Lower leg skin (tissue), 3 donors: ENCODE data around the gene FAM135A.

Experiments
- POLR2A ChIP-seq, 2 donors: fragments of 450-650 bp; IDR thresholded peaks; one replicate each; pipeline ENCODE4 v1.6.1; 2016 to 2017; ENCODE audit warnings: antibody characterized with exemption in 2 of 2, mild to moderate bottlenecking in 1 of 2, moderate library complexity in 1 of 2
- TF ChIP-seq, protein P1 (sequence below), 3 donors: fragments of 450-650 bp; IDR thresholded peaks; one replicate each; pipeline ENCODE4 v1.5.1; 2016; ENCODE audit warnings: antibody characterized with exemption in 3 of 3, mild to moderate bottlenecking in 3 of 3, moderate library complexity in 2 of 3

DNA sequence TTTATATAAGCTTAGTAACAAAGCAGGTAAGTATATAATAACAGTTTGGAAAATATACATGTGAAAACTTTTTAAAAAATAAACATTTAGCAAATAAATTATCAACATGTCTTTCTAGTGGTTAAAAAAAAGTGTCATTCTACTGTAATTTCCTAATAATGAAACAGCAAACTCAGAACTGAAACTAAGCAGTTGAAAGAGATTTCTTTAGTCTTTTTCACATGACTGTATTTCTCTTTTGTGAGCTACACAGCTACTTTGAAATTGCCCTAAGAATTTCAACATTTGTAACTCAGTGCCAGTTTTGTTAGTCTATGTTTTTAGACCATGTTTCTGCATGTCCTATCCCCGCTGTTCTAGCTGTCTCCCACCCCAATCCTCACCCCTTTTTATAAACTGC is 125.1 kb downstream of the FAM135A start:
- TF ChIP-seq, protein P1, sequence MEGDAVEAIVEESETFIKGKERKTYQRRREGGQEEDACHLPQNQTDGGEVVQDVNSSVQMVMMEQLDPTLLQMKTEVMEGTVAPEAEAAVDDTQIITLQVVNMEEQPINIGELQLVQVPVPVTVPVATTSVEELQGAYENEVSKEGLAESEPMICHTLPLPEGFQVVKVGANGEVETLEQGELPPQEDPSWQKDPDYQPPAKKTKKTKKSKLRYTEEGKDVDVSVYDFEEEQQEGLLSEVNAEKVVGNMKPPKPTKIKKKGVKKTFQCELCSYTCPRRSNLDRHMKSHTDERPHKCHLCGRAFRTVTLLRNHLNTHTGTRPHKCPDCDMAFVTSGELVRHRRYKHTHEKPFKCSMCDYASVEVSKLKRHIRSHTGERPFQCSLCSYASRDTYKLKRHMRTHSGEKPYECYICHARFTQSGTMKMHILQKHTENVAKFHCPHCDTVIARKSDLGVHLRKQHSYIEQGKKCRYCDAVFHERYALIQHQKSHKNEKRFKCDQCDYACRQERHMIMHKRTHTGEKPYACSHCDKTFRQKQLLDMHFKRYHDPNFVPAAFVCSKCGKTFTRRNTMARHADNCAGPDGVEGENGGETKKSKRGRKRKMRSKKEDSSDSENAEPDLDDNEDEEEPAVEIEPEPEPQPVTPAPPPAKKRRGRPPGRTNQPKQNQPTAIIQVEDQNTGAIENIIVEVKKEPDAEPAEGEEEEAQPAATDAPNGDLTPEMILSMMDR (IDR thresholded peaks at IDR 0.05): no peak
- no peak for TF ChIP-seq POLR2A (IDR thresholded peaks at IDR 0.05)
